Stomach (tissue), 9 donors: ENCODE results near the gene ETV3L. TPM values are rescaled to one million over a fixed set of nuclear protein-coding genes. Genes with fewer than 3 reads are reported as not detected.

Experiments used
- DNase-seq, 2 donors: peaks; one replicate each; pipeline versions ENCODE4 v3.0.0 to v3.0.0-alpha.2; 2013 to 2019
- H3K27ac ChIP-seq, 5 donors: fragments of 200-600 bp in 4 of 5; sonication (generic) in 4 of 5; one replicate each; pipeline ENCODE4 v1.5.1; 2013 to 2019; ENCODE audit warnings: mild to moderate bottlenecking in 1 of 5, moderate library complexity in 1 of 5
- H3K27me3 ChIP-seq, 3 donors: fragments of 200-600 bp; sonication (generic); one replicate each; pipeline ENCODE4 v1.5.1; 2017 to 2019; ENCODE audit warnings: mixed run types in 1 of 3
- H3K36me3 ChIP-seq, 4 donors: fragments of 200-600 bp; sonication (generic); 1 replicate in 3 of 4; 2 replicates in 1 of 4; pipeline ENCODE4 v1.5.1; 2016 to 2019
- H3K4me1 ChIP-seq, 4 donors: fragments of 200-600 bp; sonication (generic); one replicate each; pipeline ENCODE4 v1.5.1; 2016 to 2019
- H3K4me3 ChIP-seq, 4 donors: fragments of 200-600 bp; sonication (generic) in 3 of 4; one replicate each; pipeline ENCODE4 v1.5.1; 2016 to 2019; ENCODE audit warnings: mild to moderate bottlenecking in 1 of 4
- H3K9me3 ChIP-seq, 4 donors: fragments of 200-600 bp; sonication (generic); one replicate each; pipeline ENCODE4 v1.5.1; 2016 to 2019
- EP300 ChIP-seq: sonication (generic); formaldehyde crosslinking; IDR thresholded peaks from one replicate; pipeline ENCODE4 v1.6.1; 2017; ENCODE audit warnings: antibody characterized with exemption
- POLR2A ChIP-seq, 4 donors: fragments of 450-650 bp; IDR thresholded peaks; one replicate each; pipeline ENCODE4 v1.6.1; 2016; ENCODE audit warnings: antibody characterized with exemption in 4 of 4, control low read depth in 2 of 4, mild to moderate bottlenecking in 1 of 4, moderate library complexity in 1 of 4
- POLR2AphosphoS5 ChIP-seq, 3 donors: sonication (generic); formaldehyde crosslinking; IDR thresholded peaks; one replicate each; pipeline ENCODE4 v1.6.1; 2016; ENCODE audit warnings: antibody characterized with exemption in 3 of 3
- WGBS, 5 donors: extraction: QIAGEN DNeasy Blood & Tissue Kit in 3 of 5; methylation state at CpG; one replicate each; pipeline versions ENCODE4 v1.1.5 to v1.1.7; 2013 to 2018; 5-methylcytosine and 5-hydroxymethylcytosine counted together
- intact Hi-C: fragments of 100-400 bp; cut with DNase I; formaldehyde crosslinking; loops from one replicate; pipeline ENCODE4 v1.15.1; 2023; ENCODE audit warnings: low total_unique reads
- polyA plus RNA-seq, 3 donors: library from polyadenylated mRNA; stranded (reverse); fragments of 200-250 nt; gene quantifications; one replicate each; pipeline ENCODE4 v1.2.3, GENCODE V29; 2013
- total RNA-seq, 5 donors: library from RNA; depleted of rRNA; stranded (reverse); fragments of >200 nt; gene quantifications; one replicate each; pipeline versions ENCODE4 v1.1.0 to v1.2.3, GENCODE V29; 2014 to 2016
- TF ChIP-seq, protein P1 (sequence below), 7 experiments: fragments of 450-650 bp in 4 of 7; fragments of 200-600 bp in 3 of 7; sonication (generic) in 3 of 7; IDR thresholded peaks; one replicate each; pipeline ENCODE4 v1.5.1; 2016 to 2019; ENCODE audit warnings: antibody characterized with exemption in 7 of 7, control low read depth in 2 of 7, mild to moderate bottlenecking in 1 of 7
- donor health status: healthy with polysubstance abuse.
- donor health status: Bipolar disorder and iron deficiency.
- donor health status: healthy.

Gene ETV3L
- total and polyA plus RNA-seq, 8 donors: not detected

- H3K27me3 ChIP-seq: no peaks in the 10 kb centered on the region
- H3K27ac ChIP-seq: peak within 1 kb of the TSS; percentile 88 to 97 (median 94)
- WGBS, 5 donors: 1 to 2% (median 1%) methylated on average over 72 to 120 of the region's 120 CpGs
- TF ChIP-seq EP300 (no peak), POLR2AphosphoS5 (IDR thresholded peaks at IDR 0.05) (peak; percentile 5 to 74 (median 71))
- H3K36me3 ChIP-seq: no peaks in the 10 kb centered on the region
- DNase-seq: peak; percentile 93 to 97
- intact Hi-C loops: no loop called here
- H3K9me3 ChIP-seq: no peaks in the 10 kb centered on the region
- H3K4me1 ChIP-seq: peaks cover 31 to 55% (median 46%) of the 10 kb centered on the region in 4 donors
- peak within 1 kb of the TSS; percentile 63 to 76 (median 68) for H3K4me3 ChIP-seq
These were observed 54.1 kb downstream of the ETV3L start, which contains the start of gene ARHGEF11 for GRCh38 chr1:157045250-157046218. Gene ARHGEF11, minus strand, starts transcription at chr1:157045742. Its CDS starts 1,412 bp downstream, at chr1:157044330.

GRCh38 chr1:157044326-157044725 is 55.3 kb downstream of the ETV3L start:
- Histone ChIP-seq H3K27me3 (no peaks in the 10 kb centered on the region), H3K27ac (peak overlapping the region in 1 of 5 donors; percentile 88), H3K36me3 (no peaks in the 10 kb centered on the region), H3K4me3 (peak overlapping the region; percentile 63 to 76 (median 68)), H3K4me1 (peaks cover 31 to 67% (median 52%) of the 10 kb centered on the region in 4 donors), H3K9me3 (no peaks in the 10 kb centered on the region)
- DNase-seq: no peak
- TF ChIP-seq POLR2AphosphoS5 (IDR thresholded peaks at IDR 0.05) (no peak), POLR2A (IDR thresholded peaks at IDR 0.05) (no peak), EP300 (no peak)
- TF ChIP-seq, protein P1, sequence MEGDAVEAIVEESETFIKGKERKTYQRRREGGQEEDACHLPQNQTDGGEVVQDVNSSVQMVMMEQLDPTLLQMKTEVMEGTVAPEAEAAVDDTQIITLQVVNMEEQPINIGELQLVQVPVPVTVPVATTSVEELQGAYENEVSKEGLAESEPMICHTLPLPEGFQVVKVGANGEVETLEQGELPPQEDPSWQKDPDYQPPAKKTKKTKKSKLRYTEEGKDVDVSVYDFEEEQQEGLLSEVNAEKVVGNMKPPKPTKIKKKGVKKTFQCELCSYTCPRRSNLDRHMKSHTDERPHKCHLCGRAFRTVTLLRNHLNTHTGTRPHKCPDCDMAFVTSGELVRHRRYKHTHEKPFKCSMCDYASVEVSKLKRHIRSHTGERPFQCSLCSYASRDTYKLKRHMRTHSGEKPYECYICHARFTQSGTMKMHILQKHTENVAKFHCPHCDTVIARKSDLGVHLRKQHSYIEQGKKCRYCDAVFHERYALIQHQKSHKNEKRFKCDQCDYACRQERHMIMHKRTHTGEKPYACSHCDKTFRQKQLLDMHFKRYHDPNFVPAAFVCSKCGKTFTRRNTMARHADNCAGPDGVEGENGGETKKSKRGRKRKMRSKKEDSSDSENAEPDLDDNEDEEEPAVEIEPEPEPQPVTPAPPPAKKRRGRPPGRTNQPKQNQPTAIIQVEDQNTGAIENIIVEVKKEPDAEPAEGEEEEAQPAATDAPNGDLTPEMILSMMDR (IDR thresholded peaks at IDR 0.05): no peak
- intact Hi-C loops: no loop called here
- WGBS, 5 donors: 20 to 32% (median 29%) methylated on average over 6 of the region's 6 CpGs

DNA sequence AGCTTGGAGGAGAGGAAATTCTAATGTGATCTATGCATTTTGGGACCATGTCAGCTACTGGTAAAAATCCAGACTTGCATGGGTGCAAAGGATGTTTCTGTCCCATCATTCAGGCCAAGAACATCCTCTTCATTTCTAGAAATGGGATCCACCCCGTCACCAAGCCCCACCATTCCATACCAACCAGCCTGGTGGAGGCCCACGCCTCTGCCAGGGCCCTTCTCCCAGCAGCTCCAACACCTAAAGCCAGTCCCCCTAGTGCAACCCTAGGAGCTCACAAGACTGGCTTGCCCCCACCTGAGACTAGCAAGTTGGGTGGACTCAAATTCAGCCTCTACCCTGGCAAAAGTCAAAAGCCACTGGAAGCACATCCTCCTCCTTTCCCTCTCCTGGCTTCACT is 55.9 kb downstream of the ETV3L start:
- H3K4me3 ChIP-seq: peak overlapping the region; percentile 63 to 76 (median 68)
- TF ChIP-seq, protein P1 (IDR thresholded peaks at IDR 0.05): no peak
- TF ChIP-seq POLR2A (IDR thresholded peaks at IDR 0.05) (no peak), EP300 (no peak), POLR2AphosphoS5 (IDR thresholded peaks at IDR 0.05) (no peak)
- peak in 1 of 2 donors; percentile 6 for DNase-seq
- H3K27me3 ChIP-seq: no peaks in the 10 kb centered on the region
- H3K36me3 ChIP-seq: no peaks in the 10 kb centered on the region
- no peaks in the 10 kb centered on the region for H3K9me3 ChIP-seq
- no peak overlapping the region for H3K27ac ChIP-seq
- intact Hi-C loops: no loop called here
- H3K4me1 ChIP-seq: peaks cover 31 to 69% (median 55%) of the 10 kb centered on the region in 4 donors
- WGBS, 5 donors: 44 to 71% (median 49%) methylated on average over 2 of the region's 2 CpGs

DNA sequence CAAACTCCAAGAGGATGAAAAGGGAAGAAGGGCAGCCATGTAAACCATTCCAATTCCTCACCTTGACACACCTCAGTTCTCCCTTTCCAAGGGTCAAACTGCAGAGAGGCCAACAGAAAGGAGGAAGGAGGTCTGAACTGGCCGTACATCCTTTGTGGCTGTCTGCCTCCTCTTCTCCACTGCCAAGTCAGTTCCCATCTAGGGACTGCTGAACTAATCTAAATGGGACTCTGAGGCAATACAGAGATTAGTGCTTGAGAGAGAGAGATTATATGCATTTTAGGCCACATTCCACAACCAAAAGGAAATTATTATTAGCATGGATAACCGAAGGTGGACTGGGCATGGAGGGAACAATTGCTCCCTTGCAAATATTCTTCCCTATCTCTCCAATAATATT is 56.8 kb downstream of the ETV3L start:
- H3K4me3 ChIP-seq: peak overlapping the region; percentile 63 to 76 (median 68)
- DNase-seq: peak in 1 of 2 donors; percentile 21
- H3K36me3 ChIP-seq: no peaks in the 10 kb centered on the region
- H3K9me3 ChIP-seq: no peaks in the 10 kb centered on the region
- no peaks in the 10 kb centered on the region for H3K27me3 ChIP-seq
- peaks cover 31 to 69% (median 55%) of the 10 kb centered on the region in 4 donors for H3K4me1 ChIP-seq
- 9 to 38% (median 17%) methylated on average over 2 of the region's 2 CpGs for WGBS, 5 donors
- TF ChIP-seq POLR2A (IDR thresholded peaks at IDR 0.05) (no peak), POLR2AphosphoS5 (IDR thresholded peaks at IDR 0.05) (no peak), EP300 (no peak)
- TF ChIP-seq, protein P1 (IDR thresholded peaks at IDR 0.05): no peak
- intact Hi-C loops: no loop called here
- H3K27ac ChIP-seq: no peak overlapping the region

Other genes starting within 250 kb of the ETV3L start
- gene INSRR, start 240.7 kb downstream of the ETV3L start, total RNA-seq: under 1 TPM in 2 of 5 donors, not detected in 3; 0.18 to 0.29 TPM
- gene INSRR, start 240.7 kb downstream of the ETV3L start, polyA plus RNA-seq: under 1 TPM; 0.15 to 0.75 (median 0.33) TPM
- gene NTRK1, start 238.9 kb downstream of the ETV3L start, total RNA-seq: under 1 TPM in 2 of 5 donors, not detected in 3; 0.87 to 0.92 TPM
- gene NTRK1, start 238.9 kb downstream of the ETV3L start, polyA plus RNA-seq: 1 to 10 TPM in 1 of 3 donors, under 1 TPM in 2; 0.23 to 1.2 (median 1.00) TPM
- gene PEAR1, start 206.1 kb downstream of the ETV3L start, total RNA-seq: 10 to 100 TPM in 1 of 5 donors, 1 to 10 TPM in 4; 2.3 to 16.3 (median 3.5) TPM
- gene PEAR1, start 206.1 kb downstream of the ETV3L start, polyA plus RNA-seq: 1 to 10 TPM; 1.2 to 1.7 (median 1.5) TPM
- 1 to 10 TPM in 1 of 5 donors, not detected in 4; 2.2 TPM for gene LRRC71, start 179.2 kb downstream of the ETV3L start, total RNA-seq
- under 1 TPM in 1 of 3 donors, not detected in 2; 0.61 TPM for gene LRRC71, start 179.2 kb downstream of the ETV3L start, polyA plus RNA-seq
- gene ARHGEF11, start 54.1 kb downstream of the ETV3L start, total RNA-seq: 100 to 1,000 TPM in 1 of 5 donors, 10 to 100 TPM in 4; 30.4 to 125 (median 36.5) TPM
- 10 to 100 TPM in 1 of 3 donors, 1 to 10 TPM in 2; 6.6 to 11.5 (median 8.6) TPM for gene ARHGEF11, start 54.1 kb downstream of the ETV3L start, polyA plus RNA-seq
- gene ETV3, start 38.6 kb upstream of the ETV3L start, total RNA-seq: 10 to 100 TPM in 4 of 5 donors, 1 to 10 TPM in 1; 3.8 to 30.8 (median 18.7) TPM
- gene ETV3, start 38.6 kb upstream of the ETV3L start, polyA plus RNA-seq: 1 to 10 TPM; 5.9 to 6.6 (median 6.5) TPM